Ascending aorta (tissue), 2 donors: ENCODE measurements around the gene HSDL1. TPM values are rescaled to one million over a fixed set of nuclear protein-coding genes. Genes with fewer than 3 reads are reported as not detected.
A peak's percentile ranks its signal among the peaks of the same experiment; 100 is the strongest.

ENCODE experiments used
- DNase-seq, 2 donors: peaks; one replicate each; pipeline ENCODE4 v3.0.0-alpha.2; 2019; ENCODE audit warnings: low spot score in 2 of 2
- H3K27ac ChIP-seq, 2 donors: fragments of 200-600 bp; sonication (generic); one replicate each; pipeline ENCODE4 v1.5.1; 2016 to 2017; ENCODE audit warnings: mild to moderate bottlenecking in 1 of 2
- H3K27me3 ChIP-seq: fragments of 200-600 bp; sonication (generic); one replicate; pipeline ENCODE4 v1.5.1; 2017
- H3K36me3 ChIP-seq, 2 donors: fragments of 200-600 bp; sonication (generic); one replicate each; pipeline ENCODE4 v1.5.1; 2016
- H3K4me1 ChIP-seq, 2 donors: fragments of 200-600 bp; sonication (generic); one replicate each; pipeline ENCODE4 v1.5.1; 2016 to 2017; ENCODE audit warnings: mild to moderate bottlenecking in 1 of 2
- H3K4me3 ChIP-seq, 2 donors: fragments of 200-600 bp; sonication (generic); one replicate each; pipeline ENCODE4 v1.5.1; 2016 to 2017; ENCODE audit warnings: mild to moderate bottlenecking in 1 of 2
- H3K9me3 ChIP-seq, 2 donors: fragments of 200-600 bp; sonication (generic); one replicate each; pipeline ENCODE4 v1.5.1; 2016
- CTCF ChIP-seq, 3 experiments: fragments of 200-600 bp in 2 of 3; fragments of 450-650 bp in 1 of 3; sonication (generic) in 2 of 3; IDR thresholded peaks; one replicate each; pipeline ENCODE4 v1.5.1; 2016 to 2019; ENCODE audit warnings: antibody characterized with exemption in 3 of 3, mild to moderate bottlenecking in 1 of 3, moderate library complexity in 1 of 3
- intact Hi-C: fragments of 100-400 bp; cut with DNase I; formaldehyde crosslinking; loops from one replicate; pipeline ENCODE4 v1.15.1; 2023
- total RNA-seq: library from RNA; depleted of rRNA; stranded (reverse); fragments of >200 nt; gene quantifications from one replicate; pipeline ENCODE4 v1.1.0, GENCODE V29; 2016

Gene HSDL1
- total RNA-seq, 1 donor from 2014 or later: 12.0 TPM

GRCh38 chr16:84178146-84178765 lies 33.3 kb upstream of the HSDL1 start:
- Histone ChIP-seq H3K27ac (peak overlapping the region; percentile 61 to 74), H3K4me3 (no peak overlapping the region), H3K36me3 (peaks cover 46 to 50% of the 10 kb centered on the region in 2 donors), H3K4me1 (peaks cover 6 to 21% of the 10 kb centered on the region in 2 donors), H3K27me3 (no peaks in the 10 kb centered on the region), H3K9me3 (no peaks in the 10 kb centered on the region)
- intact Hi-C loops: loop anchor here (5.0 kb wide), 1 partner anchor 226 kb away; the partner anchor contains the start of gene OSGIN1
- TF ChIP-seq CTCF (IDR thresholded peaks at IDR 0.05): no peak
- DNase-seq: no peak

- Histone ChIP-seq H3K9me3 (no peaks in the 10 kb centered on the region), H3K27ac (peak overlapping the region; percentile 61 to 74), H3K4me3 (no peak overlapping the region), H3K4me1 (peaks cover 6 to 21% of the 10 kb centered on the region in 2 donors), H3K36me3 (peaks cover 41 to 45% of the 10 kb centered on the region in 2 donors), H3K27me3 (no peaks in the 10 kb centered on the region)
- intact Hi-C loops: loop anchor here (5.0 kb wide), 1 partner anchor 225 kb away; the partner anchor contains the start of gene OSGIN1
- TF ChIP-seq CTCF (IDR thresholded peaks at IDR 0.05): no peak
- DNase-seq: no peak
Observed at GRCh38 chr16:84177741-84178073, 32.7 kb upstream of the HSDL1 start.

- peaks cover 6 to 21% of the 10 kb centered on the region in 2 donors for H3K4me1 ChIP-seq
- no peak for TF ChIP-seq CTCF (IDR thresholded peaks at IDR 0.05)
- H3K36me3 ChIP-seq: peaks cover 29 to 32% of the 10 kb centered on the region in 2 donors
- DNase-seq: no peak
- intact Hi-C loops: loop anchor here (5.0 kb wide), 1 partner anchor 224 kb away; the partner anchor contains the start of gene OSGIN1
- no peak overlapping the region for H3K4me3 ChIP-seq
- H3K27me3 ChIP-seq: no peaks in the 10 kb centered on the region
- no peaks in the 10 kb centered on the region for H3K9me3 ChIP-seq
- H3K27ac ChIP-seq: peak overlapping the region; percentile 61 to 74
Observed at GRCh38 chr16:84176192-84177053, 31.4 kb upstream of the HSDL1 start.

- Histone ChIP-seq H3K27me3 (no peaks in the 10 kb centered on the region), H3K27ac (peak overlapping the region in 1 of 2 donors; percentile 74)
- intact Hi-C loops: loop anchor here (5.0 kb wide), 1 partner anchor 223 kb away; the partner anchor contains the start of gene OSGIN1
Observed at GRCh38 chr16:84175350-84176081, 30.5 kb upstream of the HSDL1 start.

More at GRCh38 chr16:84175350-84176081, 30.5 kb upstream of the HSDL1 start:
- Histone ChIP-seq H3K9me3 (no peaks in the 10 kb centered on the region), H3K4me3 (no peak overlapping the region), H3K4me1 (peaks cover 6 to 21% of the 10 kb centered on the region in 2 donors), H3K36me3 (peaks cover 20 to 23% of the 10 kb centered on the region in 2 donors)
- peak; percentile 21 to 67 (median 65) for TF ChIP-seq CTCF (IDR thresholded peaks at IDR 0.05)
- DNase-seq: no peak
